H1 (cell line): ENCODE results near the gene ABHD12B. TPM values are rescaled to one million over a fixed set of nuclear protein-coding genes. Genes with fewer than 3 reads are reported as not detected.

Experiments used
- CHD1 ChIP-seq: IDR thresholded peaks from 2 replicates; pipeline ENCODE4 v1.6.1; 2012; ENCODE audit warnings: low read depth, low read length, improper control_type of control experiment
- FOSL1 ChIP-seq: IDR thresholded peaks from 2 replicates; pipeline ENCODE4 v1.6.1; 2011; ENCODE audit warnings: mild to moderate bottlenecking, low read depth, low read length, moderate library complexity; ENCODE audit not compliant: insufficient read depth
- JUND ChIP-seq: IDR thresholded peaks from 2 replicates; pipeline ENCODE4 v1.6.1; 2011; ENCODE audit warnings: mild to moderate bottlenecking, improper control_type of control experiment, low read length
- PHF8 ChIP-seq: fragments of 200-600 bp; sonication (generic); conservative IDR thresholded peaks from 2 replicates; pipeline ENCODE4 v1.7.1; 2012; ENCODE audit warnings: low read depth, mild to moderate bottlenecking, inconsistent platforms, low read length, moderate library complexity
- POLR2AphosphoS5 ChIP-seq: IDR thresholded peaks from 2 replicates; pipeline ENCODE4 v1.6.1; 2011; ENCODE audit warnings: low read depth, low read length
- RAD21 ChIP-seq, 2 experiments: IDR thresholded peaks in 1 of 2; conservative IDR thresholded peaks in 1 of 2; 2 replicates each; pipeline ENCODE4 v1.6.1; 2011; ENCODE audit warnings: low read depth in 2 of 2, low read length in 2 of 2, improper control_type of control experiment in 1 of 2, inconsistent platforms in 1 of 2, mild to moderate bottlenecking in 1 of 2, moderate library complexity in 1 of 2
- RFX5 ChIP-seq: IDR thresholded peaks from 2 replicates; pipeline ENCODE4 v1.6.1; 2011; ENCODE audit warnings: low read depth, low read length, improper control_type of control experiment, borderline replicate concordance
- SP2 ChIP-seq: IDR thresholded peaks from 2 replicates; pipeline ENCODE4 v1.6.1; 2012; ENCODE audit warnings: mild to moderate bottlenecking, low read length, inconsistent platforms
- polyA plus RNA-seq, 7 experiments: library from polyadenylated mRNA; depleted of rRNA in 3 of 7; stranded (reverse) in 5 of 7; unstranded in 2 of 7; fragments of >200 nt in 5 of 7; fragments of 200-250 nt in 2 of 7; gene quantifications; 1 replicate in 5 of 7; 2 replicates in 1 of 7; 4 replicates in 1 of 7; pipeline versions ENCODE4 v1.2.1 to v1.2.3, GENCODE V29; 2011 to 2013; ENCODE audit warnings: missing spikeins in 2 of 7, mixed read lengths in 2 of 7
- total RNA-seq: library from RNA; stranded (reverse); fragmentation: NEBNext Ultra II Directional; extraction: Animal tissue kit (Norgen Biotek cat#: 25700); gene quantifications from 2 replicates; pipeline ENCODE4 v1.2.1, GENCODE V29; 2021
- TF ChIP-seq, protein P1 (sequence below): fragments of 300-600 bp; sonication (generic); IDR thresholded peaks from 2 replicates; pipeline ENCODE4 v1.7.1; 2012; ENCODE audit warnings: low read length, moderate library complexity, mild to moderate bottlenecking, inconsistent platforms; ENCODE audit not compliant: insufficient replicate concordance

Gene ABHD12B
- total and polyA plus RNA-seq, 2 of the 8 experiments (the other 6 are each of a cell fraction or from before 2014, with no cell fraction given): 4.0 to 102 TPM

DNA sequence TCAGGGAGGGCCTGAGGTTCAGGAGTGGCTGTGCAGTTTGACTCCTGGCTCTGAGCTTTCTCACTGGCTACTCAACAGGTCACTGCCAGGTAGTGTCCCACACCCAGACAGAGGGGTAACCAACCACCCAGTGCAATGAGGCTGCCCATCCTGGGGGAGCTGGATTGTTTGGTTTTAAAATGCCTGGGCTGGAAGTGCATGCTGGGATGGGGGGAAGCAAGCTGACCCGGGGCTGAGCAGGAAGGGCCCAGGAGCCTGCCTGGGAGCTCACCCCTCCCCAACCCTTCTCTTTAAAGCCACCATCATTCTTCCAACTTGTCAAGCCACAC, 12.6 kb upstream of the ABHD12B start (continued):
- TF ChIP-seq, protein P1, sequence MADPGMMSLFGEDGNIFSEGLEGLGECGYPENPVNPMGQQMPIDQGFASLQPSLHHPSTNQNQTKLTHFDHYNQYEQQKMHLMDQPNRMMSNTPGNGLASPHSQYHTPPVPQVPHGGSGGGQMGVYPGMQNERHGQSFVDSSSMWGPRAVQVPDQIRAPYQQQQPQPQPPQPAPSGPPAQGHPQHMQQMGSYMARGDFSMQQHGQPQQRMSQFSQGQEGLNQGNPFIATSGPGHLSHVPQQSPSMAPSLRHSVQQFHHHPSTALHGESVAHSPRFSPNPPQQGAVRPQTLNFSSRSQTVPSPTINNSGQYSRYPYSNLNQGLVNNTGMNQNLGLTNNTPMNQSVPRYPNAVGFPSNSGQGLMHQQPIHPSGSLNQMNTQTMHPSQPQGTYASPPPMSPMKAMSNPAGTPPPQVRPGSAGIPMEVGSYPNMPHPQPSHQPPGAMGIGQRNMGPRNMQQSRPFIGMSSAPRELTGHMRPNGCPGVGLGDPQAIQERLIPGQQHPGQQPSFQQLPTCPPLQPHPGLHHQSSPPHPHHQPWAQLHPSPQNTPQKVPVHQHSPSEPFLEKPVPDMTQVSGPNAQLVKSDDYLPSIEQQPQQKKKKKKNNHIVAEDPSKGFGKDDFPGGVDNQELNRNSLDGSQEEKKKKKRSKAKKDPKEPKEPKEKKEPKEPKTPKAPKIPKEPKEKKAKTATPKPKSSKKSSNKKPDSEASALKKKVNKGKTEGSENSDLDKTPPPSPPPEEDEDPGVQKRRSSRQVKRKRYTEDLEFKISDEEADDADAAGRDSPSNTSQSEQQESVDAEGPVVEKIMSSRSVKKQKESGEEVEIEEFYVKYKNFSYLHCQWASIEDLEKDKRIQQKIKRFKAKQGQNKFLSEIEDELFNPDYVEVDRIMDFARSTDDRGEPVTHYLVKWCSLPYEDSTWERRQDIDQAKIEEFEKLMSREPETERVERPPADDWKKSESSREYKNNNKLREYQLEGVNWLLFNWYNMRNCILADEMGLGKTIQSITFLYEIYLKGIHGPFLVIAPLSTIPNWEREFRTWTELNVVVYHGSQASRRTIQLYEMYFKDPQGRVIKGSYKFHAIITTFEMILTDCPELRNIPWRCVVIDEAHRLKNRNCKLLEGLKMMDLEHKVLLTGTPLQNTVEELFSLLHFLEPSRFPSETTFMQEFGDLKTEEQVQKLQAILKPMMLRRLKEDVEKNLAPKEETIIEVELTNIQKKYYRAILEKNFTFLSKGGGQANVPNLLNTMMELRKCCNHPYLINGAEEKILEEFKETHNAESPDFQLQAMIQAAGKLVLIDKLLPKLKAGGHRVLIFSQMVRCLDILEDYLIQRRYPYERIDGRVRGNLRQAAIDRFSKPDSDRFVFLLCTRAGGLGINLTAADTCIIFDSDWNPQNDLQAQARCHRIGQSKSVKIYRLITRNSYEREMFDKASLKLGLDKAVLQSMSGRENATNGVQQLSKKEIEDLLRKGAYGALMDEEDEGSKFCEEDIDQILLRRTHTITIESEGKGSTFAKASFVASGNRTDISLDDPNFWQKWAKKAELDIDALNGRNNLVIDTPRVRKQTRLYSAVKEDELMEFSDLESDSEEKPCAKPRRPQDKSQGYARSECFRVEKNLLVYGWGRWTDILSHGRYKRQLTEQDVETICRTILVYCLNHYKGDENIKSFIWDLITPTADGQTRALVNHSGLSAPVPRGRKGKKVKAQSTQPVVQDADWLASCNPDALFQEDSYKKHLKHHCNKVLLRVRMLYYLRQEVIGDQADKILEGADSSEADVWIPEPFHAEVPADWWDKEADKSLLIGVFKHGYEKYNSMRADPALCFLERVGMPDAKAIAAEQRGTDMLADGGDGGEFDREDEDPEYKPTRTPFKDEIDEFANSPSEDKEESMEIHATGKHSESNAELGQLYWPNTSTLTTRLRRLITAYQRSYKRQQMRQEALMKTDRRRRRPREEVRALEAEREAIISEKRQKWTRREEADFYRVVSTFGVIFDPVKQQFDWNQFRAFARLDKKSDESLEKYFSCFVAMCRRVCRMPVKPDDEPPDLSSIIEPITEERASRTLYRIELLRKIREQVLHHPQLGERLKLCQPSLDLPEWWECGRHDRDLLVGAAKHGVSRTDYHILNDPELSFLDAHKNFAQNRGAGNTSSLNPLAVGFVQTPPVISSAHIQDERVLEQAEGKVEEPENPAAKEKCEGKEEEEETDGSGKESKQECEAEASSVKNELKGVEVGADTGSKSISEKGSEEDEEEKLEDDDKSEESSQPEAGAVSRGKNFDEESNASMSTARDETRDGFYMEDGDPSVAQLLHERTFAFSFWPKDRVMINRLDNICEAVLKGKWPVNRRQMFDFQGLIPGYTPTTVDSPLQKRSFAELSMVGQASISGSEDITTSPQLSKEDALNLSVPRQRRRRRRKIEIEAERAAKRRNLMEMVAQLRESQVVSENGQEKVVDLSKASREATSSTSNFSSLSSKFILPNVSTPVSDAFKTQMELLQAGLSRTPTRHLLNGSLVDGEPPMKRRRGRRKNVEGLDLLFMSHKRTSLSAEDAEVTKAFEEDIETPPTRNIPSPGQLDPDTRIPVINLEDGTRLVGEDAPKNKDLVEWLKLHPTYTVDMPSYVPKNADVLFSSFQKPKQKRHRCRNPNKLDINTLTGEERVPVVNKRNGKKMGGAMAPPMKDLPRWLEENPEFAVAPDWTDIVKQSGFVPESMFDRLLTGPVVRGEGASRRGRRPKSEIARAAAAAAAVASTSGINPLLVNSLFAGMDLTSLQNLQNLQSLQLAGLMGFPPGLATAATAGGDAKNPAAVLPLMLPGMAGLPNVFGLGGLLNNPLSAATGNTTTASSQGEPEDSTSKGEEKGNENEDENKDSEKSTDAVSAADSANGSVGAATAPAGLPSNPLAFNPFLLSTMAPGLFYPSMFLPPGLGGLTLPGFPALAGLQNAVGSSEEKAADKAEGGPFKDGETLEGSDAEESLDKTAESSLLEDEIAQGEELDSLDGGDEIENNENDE: no peak
- TF ChIP-seq CHD1 (no peak), RFX5 (no peak), POLR2AphosphoS5 (no peak), PHF8 (no peak), RAD21 (IDR thresholded peaks at IDR 0.05 in 1 of 2, conservative IDR thresholded peaks at IDR 0.05 in 1 of 2; ENCODE audit: low read depth in 2 of 2, low read length in 2 of 2) (no peak), JUND (no peak), SP2 (no peak), FOSL1 (no peak)
